ENCODE measurements around the gene PDE4DIP.
"Not testable (repeated sequence)": the region's sequence is repeated elsewhere in the genome, so short reads cannot be mapped to it uniquely, and the experiment has no call there.

Gene PDE4DIP

GRCh38 chr1:148901150-148901952 lies 57.1 kb downstream of the PDE4DIP start:
- not testable (repeated sequence) for DNase-seq (ENCODE audit: low read depth in 2 of 2); H3K4me3 ChIP-seq (replicated peaks in 1 of 2; ENCODE audit: low read depth in 2 of 2, low read length in 2 of 2)

GRCh38 chr1:148901953-148902341 lies 57.7 kb downstream of the PDE4DIP start:
- not testable (repeated sequence) for H3K4me3 ChIP-seq (replicated peaks in 1 of 2; ENCODE audit: low read depth in 2 of 2, low read length in 2 of 2); DNase-seq (ENCODE audit: low read depth in 2 of 2)

GRCh38 chr1:148909219-148909826 lies 65.1 kb downstream of the PDE4DIP start:
- not testable (repeated sequence) for DNase-seq (ENCODE audit: low read depth in 2 of 2); H3K4me3 ChIP-seq (replicated peaks in 1 of 2; ENCODE audit: low read depth in 2 of 2, low read length in 2 of 2)

GRCh38 chr1:148911303-148911928 lies 67.2 kb downstream of the PDE4DIP start:
- H3K4me3 ChIP-seq (replicated peaks in 1 of 2; ENCODE audit: low read depth in 2 of 2, low read length in 2 of 2); DNase-seq (ENCODE audit: low read depth in 2 of 2): not testable (repeated sequence)

GRCh38 chr1:148916222-148916621 lies 72.0 kb downstream of the PDE4DIP start:
- DNase-seq (ENCODE audit: low read depth in 2 of 2); H3K4me3 ChIP-seq (replicated peaks in 1 of 2; ENCODE audit: low read depth in 2 of 2, low read length in 2 of 2): not testable (repeated sequence)

- DNase-seq (ENCODE audit: low read depth in 2 of 2); H3K4me3 ChIP-seq (replicated peaks in 1 of 2; ENCODE audit: low read depth in 2 of 2, low read length in 2 of 2): not testable (repeated sequence)
These were observed 72.6 kb downstream of the PDE4DIP start for GRCh38 chr1:148916695-148917348.

- H3K4me3 ChIP-seq (replicated peaks in 1 of 2; ENCODE audit: low read depth in 2 of 2, low read length in 2 of 2); DNase-seq (ENCODE audit: low read depth in 2 of 2): not testable (repeated sequence)
These were observed 74.7 kb downstream of the PDE4DIP start for GRCh38 chr1:148918836-148919447.

- DNase-seq (ENCODE audit: low read depth in 2 of 2); H3K4me3 ChIP-seq (replicated peaks in 1 of 2; ENCODE audit: low read depth in 2 of 2, low read length in 2 of 2): not testable (repeated sequence)
These were observed 76.8 kb downstream of the PDE4DIP start for GRCh38 chr1:148921047-148921446.

- not testable (repeated sequence) for DNase-seq (ENCODE audit: low read depth in 2 of 2); H3K4me3 ChIP-seq (replicated peaks in 1 of 2; ENCODE audit: low read depth in 2 of 2, low read length in 2 of 2)
These were observed 79.6 kb downstream of the PDE4DIP start for GRCh38 chr1:148923798-148924197.

GRCh38 chr1:148927645-148928044 lies 83.4 kb downstream of the PDE4DIP start:
- H3K4me3 ChIP-seq (replicated peaks in 1 of 2; ENCODE audit: low read depth in 2 of 2, low read length in 2 of 2); DNase-seq (ENCODE audit: low read depth in 2 of 2): not testable (repeated sequence)

GRCh38 chr1:148929253-148929652 lies 85.0 kb downstream of the PDE4DIP start:
- not testable (repeated sequence) for H3K4me3 ChIP-seq (replicated peaks in 1 of 2; ENCODE audit: low read depth in 2 of 2, low read length in 2 of 2)
- peak in 1 of 2 donors; percentile 1 for DNase-seq (ENCODE audit: low read depth in 2 of 2)

- DNase-seq (ENCODE audit: low read depth in 2 of 2): not testable (repeated sequence)
These were observed 91.3 kb downstream of the PDE4DIP start for GRCh38 chr1:148935381-148936002.

GRCh38 chr1:148942906-148943305 lies 98.7 kb downstream of the PDE4DIP start:
- H3K4me3 ChIP-seq (replicated peaks in 1 of 2; ENCODE audit: low read depth in 2 of 2, low read length in 2 of 2); DNase-seq (ENCODE audit: low read depth in 2 of 2): not testable (repeated sequence)

More at GRCh38 chr1:148935381-148936002, 91.3 kb downstream of the PDE4DIP start:
- not testable (repeated sequence) for H3K4me3 ChIP-seq (replicated peaks in 1 of 2; ENCODE audit: low read depth in 2 of 2, low read length in 2 of 2)

- not testable (repeated sequence) for H3K4me3 ChIP-seq (replicated peaks in 1 of 2; ENCODE audit: low read depth in 2 of 2, low read length in 2 of 2); DNase-seq (ENCODE audit: low read depth in 2 of 2)
These were observed 100.9 kb downstream of the PDE4DIP start for GRCh38 chr1:148945130-148945529.

- H3K4me3 ChIP-seq (replicated peaks in 1 of 2; ENCODE audit: low read depth in 2 of 2, low read length in 2 of 2); DNase-seq (ENCODE audit: low read depth in 2 of 2): not testable (repeated sequence)
These were observed 104.5 kb downstream of the PDE4DIP start for GRCh38 chr1:148948768-148949167.

- peak; percentile 80 to 85 for DNase-seq (ENCODE audit: low read depth in 2 of 2)
- H3K4me3 ChIP-seq (replicated peaks in 1 of 2; ENCODE audit: low read depth in 2 of 2, low read length in 2 of 2): peak overlapping the region; percentile 54
These were observed 107.4 kb downstream of the PDE4DIP start for GRCh38 chr1:148951336-148952227.
